Measurements from ENCODE around the gene ETV6. TPM values are rescaled to one million over a fixed set of nuclear protein-coding genes. Genes with fewer than 3 reads are reported as not detected.
"Not testable (repeated sequence)": the region's sequence is repeated elsewhere in the genome, so short reads cannot be mapped to it uniquely, and the experiment has no call there.

Gene ETV6
- total RNA-seq, 2 donors from 2014 or later = 102 to 110 TPM

- Mint-ChIP-seq H3K4me3 (no peak overlapping the region), H3K36me3 (ENCODE audit: insufficient read depth in 2 of 2) (peaks cover 2 to 9% of the 10 kb centered on the region in 2 donors), H3K27ac (peak overlapping the region; percentile 27), H3K27me3 (ENCODE audit: low read depth) (peaks cover 13% of the 10 kb centered on the region), H3K9me3 (no peaks in the 10 kb centered on the region), H3K4me1 (ENCODE audit: low read depth) (peaks cover 38% of the 10 kb centered on the region)
- no peak for ATAC-seq (replicated peaks in 1 of 2)
- DNase-seq = no peak
Measured at GRCh38 chr12:11896417-11896929, 247.0 kb downstream of the ETV6 start.

GRCh38 chr12:11897923-11898322 is 248.4 kb downstream of the ETV6 start:
- Mint-ChIP-seq H3K4me1 (ENCODE audit: low read depth) (peaks cover 52% of the 10 kb centered on the region), H3K36me3 (ENCODE audit: insufficient read depth in 2 of 2) (peaks cover 0 to 2% of the 10 kb centered on the region in 2 donors), H3K9me3 (no peaks in the 10 kb centered on the region), H3K4me3 (no peak overlapping the region), H3K27ac (no peak overlapping the region), H3K27me3 (ENCODE audit: low read depth) (peaks cover 13% of the 10 kb centered on the region)
- DNase-seq = no peak
- no peak for ATAC-seq (replicated peaks in 1 of 2)

GRCh38 chr12:11901701-11902524 is 252.4 kb downstream of the ETV6 start:
- ATAC-seq (replicated peaks in 1 of 2) (peak; percentile 77 to 85), DNase-seq (peak; percentile 43 to 53)
- Mint-ChIP-seq H3K27me3 (ENCODE audit: low read depth) (peaks cover 19% of the 10 kb centered on the region), H3K27ac (peak overlapping the region; percentile 83), H3K9me3 (peaks cover 10 to 12% of the 10 kb centered on the region in 2 donors), H3K4me1 (ENCODE audit: low read depth) (peaks cover 52% of the 10 kb centered on the region), H3K4me3 (peak overlapping the region; percentile 71 to 76), H3K36me3 (ENCODE audit: insufficient read depth in 2 of 2) (peaks cover 14 to 18% of the 10 kb centered on the region in 2 donors)

- DNase-seq (no peak), ATAC-seq (replicated peaks in 1 of 2) (peak; percentile 7 to 40)
- Mint-ChIP-seq H3K4me3 (peak overlapping the region; percentile 71 to 76), H3K9me3 (peaks cover 10 to 12% of the 10 kb centered on the region in 2 donors), H3K4me1 (ENCODE audit: low read depth) (peaks cover 47% of the 10 kb centered on the region), H3K27ac (peak overlapping the region; percentile 83), H3K36me3 (ENCODE audit: insufficient read depth in 2 of 2) (peaks cover 14 to 22% of the 10 kb centered on the region in 2 donors), H3K27me3 (ENCODE audit: low read depth) (peaks cover 15% of the 10 kb centered on the region)
Measured at GRCh38 chr12:11902525-11902875, 253.0 kb downstream of the ETV6 start.

GRCh38 chr12:11904124-11904523 is 254.7 kb downstream of the ETV6 start:
- H3K27ac Mint-ChIP-seq = peak overlapping the region; percentile 49
- no peak for ATAC-seq (replicated peaks in 1 of 2)
- peaks cover 46% of the 10 kb centered on the region for H3K4me1 Mint-ChIP-seq (ENCODE audit: low read depth)
- peaks cover 6% of the 10 kb centered on the region for H3K27me3 Mint-ChIP-seq (ENCODE audit: low read depth)
- peaks cover 18 to 32% of the 10 kb centered on the region in 2 donors for H3K36me3 Mint-ChIP-seq (ENCODE audit: insufficient read depth in 2 of 2)
- no peak overlapping the region for H3K4me3 Mint-ChIP-seq
- no peak for DNase-seq
- H3K9me3 Mint-ChIP-seq = peaks cover 15 to 16% of the 10 kb centered on the region in 2 donors

- peaks cover 18 to 20% of the 10 kb centered on the region in 2 donors for H3K9me3 Mint-ChIP-seq
Measured at GRCh38 chr12:11905534-11905933, 256.1 kb downstream of the ETV6 start.

GRCh38 chr12:11906286-11906935 is 256.9 kb downstream of the ETV6 start:
- peaks cover 6% of the 10 kb centered on the region for H3K27me3 Mint-ChIP-seq (ENCODE audit: low read depth)
- H3K4me1 Mint-ChIP-seq (ENCODE audit: low read depth) = peaks cover 36% of the 10 kb centered on the region
- ATAC-seq (replicated peaks in 1 of 2) (no peak), DNase-seq (no peak)
- peaks cover 21 to 43% of the 10 kb centered on the region in 2 donors for H3K36me3 Mint-ChIP-seq (ENCODE audit: insufficient read depth in 2 of 2)
- peaks cover 18 to 21% of the 10 kb centered on the region in 2 donors for H3K9me3 Mint-ChIP-seq
- H3K27ac Mint-ChIP-seq = no peak overlapping the region
- no peak overlapping the region for H3K4me3 Mint-ChIP-seq

More at GRCh38 chr12:11905534-11905933, 256.1 kb downstream of the ETV6 start:
- peaks cover 21 to 40% of the 10 kb centered on the region in 2 donors for H3K36me3 Mint-ChIP-seq (ENCODE audit: insufficient read depth in 2 of 2)
- H3K4me1 Mint-ChIP-seq (ENCODE audit: low read depth) = peaks cover 42% of the 10 kb centered on the region
- ATAC-seq (replicated peaks in 1 of 2) = no peak
- no peak for DNase-seq
- H3K27me3 Mint-ChIP-seq (ENCODE audit: low read depth) = peaks cover 6% of the 10 kb centered on the region
- no peak overlapping the region for H3K4me3 Mint-ChIP-seq
- H3K27ac Mint-ChIP-seq = peak overlapping the region; percentile 0

GRCh38 chr12:11907625-11908024 is 258.2 kb downstream of the ETV6 start:
- H3K36me3 Mint-ChIP-seq (ENCODE audit: insufficient read depth in 2 of 2) = peaks cover 21 to 50% of the 10 kb centered on the region in 2 donors
- peaks cover 18 to 26% of the 10 kb centered on the region in 2 donors for H3K9me3 Mint-ChIP-seq
- H3K27ac Mint-ChIP-seq = no peak overlapping the region
- peaks cover 6% of the 10 kb centered on the region for H3K27me3 Mint-ChIP-seq (ENCODE audit: low read depth)
- ATAC-seq (replicated peaks in 1 of 2) (no peak), DNase-seq (no peak)
- H3K4me1 Mint-ChIP-seq (ENCODE audit: low read depth) = peaks cover 24% of the 10 kb centered on the region
- H3K4me3 Mint-ChIP-seq = no peak overlapping the region

GRCh38 chr12:11909406-11909805 is 259.9 kb downstream of the ETV6 start:
- not testable (repeated sequence) for H3K27me3 Mint-ChIP-seq (ENCODE audit: low read depth); H3K4me3 Mint-ChIP-seq; H3K27ac Mint-ChIP-seq; DNase-seq; H3K4me1 Mint-ChIP-seq (ENCODE audit: low read depth); ATAC-seq (replicated peaks in 1 of 2)
- H3K36me3 Mint-ChIP-seq (ENCODE audit: insufficient read depth in 2 of 2) = peaks cover 19 to 45% of the 10 kb centered on the region in 2 donors
- H3K9me3 Mint-ChIP-seq = peaks cover 18 to 26% of the 10 kb centered on the region in 2 donors

- DNase-seq (no peak), ATAC-seq (replicated peaks in 1 of 2) (no peak)
- Mint-ChIP-seq H3K36me3 (ENCODE audit: insufficient read depth in 2 of 2) (peaks cover 0 to 8% of the 10 kb centered on the region in 2 donors), H3K27me3 (ENCODE audit: low read depth) (peaks cover 7% of the 10 kb centered on the region), H3K27ac (no peak overlapping the region), H3K4me1 (ENCODE audit: low read depth) (no peaks in the 10 kb centered on the region), H3K4me3 (no peak overlapping the region), H3K9me3 (peaks cover 0 to 5% of the 10 kb centered on the region in 2 donors)
Measured at GRCh38 chr12:11916113-11916512, 266.6 kb downstream of the ETV6 start.

- no peak for DNase-seq
- ATAC-seq (replicated peaks in 1 of 2) = peak in 1 of 2 donors; percentile 21
Measured at GRCh38 chr12:11916771-11917170, 267.3 kb downstream of the ETV6 start.

GRCh38 chr12:11917501-11917900 is 268.0 kb downstream of the ETV6 start:
- ATAC-seq (replicated peaks in 1 of 2) = no peak
- H3K4me3 Mint-ChIP-seq = no peak overlapping the region
- no peak for DNase-seq

More at GRCh38 chr12:11916771-11917170, 267.3 kb downstream of the ETV6 start:
- no peaks in the 10 kb centered on the region for H3K4me1 Mint-ChIP-seq (ENCODE audit: low read depth)
- H3K9me3 Mint-ChIP-seq = peaks cover 0 to 2% of the 10 kb centered on the region in 2 donors
- peaks cover 14% of the 10 kb centered on the region for H3K27me3 Mint-ChIP-seq (ENCODE audit: low read depth)
- peaks cover 0 to 5% of the 10 kb centered on the region in 2 donors for H3K36me3 Mint-ChIP-seq (ENCODE audit: insufficient read depth in 2 of 2)
- H3K4me3 Mint-ChIP-seq = no peak overlapping the region
- no peak overlapping the region for H3K27ac Mint-ChIP-seq

GRCh38 chr12:11920231-11920630 is 270.8 kb downstream of the ETV6 start:
- DNase-seq (no peak), ATAC-seq (replicated peaks in 1 of 2) (no peak)
- H3K36me3 Mint-ChIP-seq (ENCODE audit: insufficient read depth in 2 of 2) = no peaks in the 10 kb centered on the region
- H3K4me1 Mint-ChIP-seq (ENCODE audit: low read depth) = peaks cover 11% of the 10 kb centered on the region
- H3K4me3 Mint-ChIP-seq = no peak overlapping the region
- peaks cover 18% of the 10 kb centered on the region for H3K27me3 Mint-ChIP-seq (ENCODE audit: low read depth)
- no peaks in the 10 kb centered on the region for H3K9me3 Mint-ChIP-seq
- no peak overlapping the region for H3K27ac Mint-ChIP-seq

More at GRCh38 chr12:11917501-11917900, 268.0 kb downstream of the ETV6 start:
- Mint-ChIP-seq H3K36me3 (ENCODE audit: insufficient read depth in 2 of 2) (no peaks in the 10 kb centered on the region), H3K27ac (no peak overlapping the region), H3K4me1 (ENCODE audit: low read depth) (peaks cover 5% of the 10 kb centered on the region), H3K9me3 (no peaks in the 10 kb centered on the region), H3K27me3 (ENCODE audit: low read depth) (peaks cover 18% of the 10 kb centered on the region)

Data from activated T-cell treated with anti-CD3 and anti-CD28 coated beads, Interleukin-2, amount 50 U/mL, for 72 hours (primary cell).